ENCODE results near the gene DSPP.

DSPP gene

DNA sequence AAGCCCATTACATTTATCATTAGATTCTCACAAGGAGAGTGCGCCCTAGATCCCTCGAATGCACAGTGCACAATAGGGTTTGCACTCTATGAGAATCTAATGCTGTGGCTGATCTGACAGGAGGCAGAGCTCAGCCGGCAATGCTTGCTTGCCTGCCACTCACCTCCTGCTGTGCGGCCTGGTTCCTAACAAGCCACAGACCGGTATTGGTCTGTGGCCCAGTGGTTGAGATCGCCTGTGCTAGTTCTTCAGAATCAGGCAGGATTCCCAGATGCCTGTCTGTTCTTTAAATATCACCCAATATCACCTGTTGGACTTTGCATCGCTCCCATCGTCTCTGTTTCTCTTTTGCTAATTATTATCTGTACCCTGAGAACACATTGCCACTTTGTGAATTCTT lies 14.0 kb downstream of the DSPP start:
- peak overlapping the region in 3 of 21 experiments; percentile 4 to 67 (median 33) for H3K27ac ChIP-seq
- no peak overlapping the region for H3K4me3 ChIP-seq

DNA sequence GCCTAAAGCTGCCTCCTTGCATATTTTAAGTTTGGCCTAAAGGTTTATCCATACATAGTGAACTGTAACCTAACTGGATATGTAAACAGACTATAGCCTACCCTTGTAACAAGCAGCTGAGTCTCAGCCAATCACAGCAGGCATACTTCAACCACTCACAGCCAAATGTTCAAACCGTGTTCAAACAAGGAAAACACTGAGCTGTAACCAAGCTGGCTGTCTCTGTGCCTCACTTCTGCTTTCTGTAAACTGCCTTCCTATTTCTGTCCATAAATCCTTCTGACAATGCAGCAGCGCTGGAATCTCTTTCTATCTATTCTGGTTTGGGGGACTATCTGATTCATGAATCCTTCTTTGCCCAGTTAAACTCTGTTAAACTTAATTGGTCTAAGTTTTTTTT lies 16.4 kb downstream of the DSPP start:
- no peak overlapping the region for H3K4me3 ChIP-seq

DNA sequence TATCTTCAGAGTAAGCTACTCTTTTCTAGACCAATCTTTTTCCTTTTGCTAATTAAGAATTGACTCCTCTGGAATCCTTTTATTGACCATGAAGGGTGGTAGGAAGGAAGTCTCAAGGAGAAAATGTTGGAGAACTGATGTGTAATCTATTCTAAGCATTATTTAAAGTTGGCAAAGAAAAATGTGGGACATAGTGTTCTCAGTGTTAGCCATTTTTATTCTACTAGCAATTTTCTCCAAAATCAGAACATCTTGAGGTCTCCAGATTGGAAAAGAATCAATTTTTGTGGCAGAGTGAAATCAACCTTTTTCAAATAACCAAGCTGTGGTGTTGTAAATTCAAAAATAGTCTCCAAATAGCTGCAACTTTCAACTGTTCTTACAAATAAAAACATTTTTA lies 23.3 kb downstream of the DSPP start:
- Histone ChIP-seq H3K4me3 (no peak overlapping the region), H3K27ac (no peak overlapping the region)

More for the DNA sequence above, 16.4 kb downstream of the DSPP start:
- no peak overlapping the region for H3K27ac ChIP-seq

DNA sequence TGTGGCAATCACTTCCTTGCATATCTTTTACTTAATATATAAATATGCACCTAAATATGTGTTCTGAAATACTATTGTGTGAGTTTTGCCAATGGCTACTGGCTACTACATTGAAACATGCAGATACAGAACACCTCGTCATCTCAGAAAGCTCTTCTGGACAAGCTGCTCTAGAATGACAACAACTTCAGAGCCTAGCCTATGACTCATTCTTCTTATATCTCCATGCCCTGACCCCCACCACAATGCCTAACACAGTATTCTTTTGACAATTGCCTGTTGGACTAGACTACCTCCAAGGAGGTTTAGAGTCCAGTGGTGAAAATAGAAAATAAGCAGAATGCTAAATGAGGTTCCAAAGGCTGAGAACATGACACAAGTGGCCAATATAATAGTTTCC lies 24.1 kb downstream of the DSPP start:
- H3K4me3 ChIP-seq = no peak overlapping the region
- no peak overlapping the region for H3K27ac ChIP-seq

DNA sequence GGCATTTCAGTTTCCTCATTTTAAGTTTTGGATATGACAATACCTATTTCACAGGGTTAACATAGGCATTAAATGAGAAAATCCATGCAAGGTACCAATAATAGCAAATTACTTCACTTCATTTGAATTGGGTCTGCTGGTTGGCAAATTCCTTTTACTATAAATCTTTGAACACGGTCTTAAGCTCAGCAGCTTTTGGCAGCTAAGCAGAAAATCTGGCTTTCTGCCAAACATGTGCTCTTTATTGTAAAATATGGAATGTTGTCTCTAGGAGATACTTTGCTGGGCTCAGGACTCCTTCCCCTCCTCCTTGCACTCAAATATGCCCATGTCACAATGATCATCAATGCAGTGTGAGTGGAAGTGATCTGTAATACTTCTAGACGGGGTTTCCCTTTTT lies 24.9 kb downstream of the DSPP start:
- Histone ChIP-seq H3K27ac (no peak overlapping the region), H3K4me3 (no peak overlapping the region)

DNA sequence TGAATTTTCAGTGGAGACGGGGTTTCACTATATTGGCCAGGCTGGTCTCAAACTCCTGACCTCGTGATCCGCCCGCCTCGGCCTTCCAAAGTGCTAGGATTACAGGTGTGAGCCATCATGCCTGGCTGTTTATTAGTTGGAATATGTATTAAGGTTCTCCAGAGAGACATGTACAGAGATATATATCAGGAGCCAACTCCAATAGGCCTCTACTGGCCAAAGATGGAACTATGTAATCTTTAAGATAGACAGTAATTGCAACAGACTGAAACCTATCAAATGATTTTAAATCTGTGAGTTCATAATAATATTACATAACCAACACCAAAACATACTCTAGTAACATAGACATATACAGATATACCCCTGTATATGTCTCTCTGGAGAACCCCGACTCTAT lies 36.0 kb downstream of the DSPP start:
- no peak overlapping the region for H3K27ac ChIP-seq
- no peak overlapping the region for H3K4me3 ChIP-seq

DNA sequence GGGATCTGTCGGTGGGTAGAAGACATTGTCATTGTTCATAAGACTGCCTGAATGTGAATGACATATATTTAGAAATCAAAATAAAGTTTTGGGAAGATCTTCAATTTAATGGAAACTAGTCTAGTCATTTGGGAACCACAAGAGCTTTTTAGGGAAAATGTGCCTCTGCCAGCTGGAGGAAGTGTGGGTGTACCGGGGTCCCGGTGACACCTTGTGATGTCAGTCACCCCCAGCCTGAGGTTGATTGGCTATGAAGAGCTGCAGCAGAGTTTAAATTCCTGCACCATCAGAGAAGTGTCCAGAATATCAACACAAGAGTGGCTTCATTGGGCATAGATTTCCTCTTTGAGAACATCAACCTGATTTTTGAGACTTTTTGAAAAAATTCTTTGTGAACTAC lies 41.7 kb downstream of the DSPP start, which contains the start of gene DMP1:
Gene DMP1, plus strand, starts transcription at position 301 of the 400 bp plus-strand sequence. CDS start 6,213 bp downstream, outside the sequence.
- Histone ChIP-seq H3K27ac (no peak within 1 kb of the TSS), H3K4me3 (no peak within 1 kb of the TSS)

DNA sequence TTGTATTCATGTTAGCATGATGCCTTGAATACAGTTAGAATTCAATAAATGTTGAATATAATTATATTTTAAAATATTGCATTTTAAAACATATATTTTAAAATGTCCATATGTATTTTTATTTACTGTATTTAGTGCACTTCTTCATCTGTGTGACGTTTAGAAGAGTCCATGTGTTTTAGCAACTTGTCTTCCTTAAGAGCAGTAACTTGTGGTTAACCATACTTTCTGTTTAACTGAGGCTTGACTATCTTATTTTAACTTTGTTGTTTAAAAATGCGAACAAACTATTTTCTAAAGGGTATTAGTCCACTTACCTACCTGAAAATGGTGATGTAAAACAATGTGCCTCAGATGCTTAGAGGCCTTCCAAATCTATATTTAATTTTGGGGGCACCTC lies 42.6 kb downstream of the DSPP start:
- no peak overlapping the region for H3K27ac ChIP-seq
- no peak overlapping the region for H3K4me3 ChIP-seq

DNA sequence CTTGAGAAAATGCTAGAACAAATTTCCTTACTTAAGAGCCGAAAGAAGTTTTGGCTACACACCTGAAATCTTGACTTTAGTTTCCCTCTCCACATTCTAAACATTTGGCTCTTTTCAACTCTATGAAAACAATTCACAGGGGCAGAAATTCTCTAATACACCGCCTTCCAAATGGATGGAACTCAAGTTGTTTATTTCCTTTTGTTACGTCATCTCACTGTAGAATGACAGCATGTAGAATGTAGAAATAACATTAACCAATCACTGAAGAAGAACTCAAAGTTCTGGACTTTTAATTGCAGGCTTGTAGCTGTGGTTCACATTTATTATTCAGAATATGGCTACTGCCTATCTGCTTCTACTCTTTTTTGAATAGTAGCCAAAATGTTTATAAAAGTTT lies 43.6 kb downstream of the DSPP start:
- H3K27ac ChIP-seq = no peak overlapping the region
- no peak overlapping the region for H3K4me3 ChIP-seq

DNA sequence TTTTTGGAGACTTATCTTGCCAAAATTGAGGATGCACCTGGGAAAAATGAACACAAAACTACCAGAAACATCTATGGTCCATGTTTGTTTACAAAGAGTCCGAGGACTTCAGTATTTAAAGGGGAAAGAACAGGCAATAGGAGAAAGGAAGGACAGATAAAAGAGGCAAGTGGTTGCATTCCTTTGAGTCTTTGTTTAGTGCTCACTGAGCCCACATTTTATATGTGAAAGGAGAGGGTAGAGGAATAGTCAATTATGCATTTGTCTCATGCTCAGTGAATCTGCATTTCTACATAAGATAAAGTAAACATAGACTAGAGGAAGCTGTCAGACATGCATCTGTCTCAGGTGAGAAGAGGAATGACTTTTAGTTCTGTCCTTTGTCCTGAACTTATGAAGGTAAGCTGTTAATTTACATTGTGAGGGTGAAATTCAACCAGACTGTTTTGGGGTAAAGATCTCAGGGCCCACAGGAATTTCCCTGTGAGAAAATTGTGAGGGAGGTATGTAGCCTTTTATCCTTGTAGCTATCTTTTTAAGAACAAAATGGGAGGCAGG lies 46.2 kb downstream of the DSPP start:
- H3K4me3 ChIP-seq = no peak overlapping the region

DNA sequence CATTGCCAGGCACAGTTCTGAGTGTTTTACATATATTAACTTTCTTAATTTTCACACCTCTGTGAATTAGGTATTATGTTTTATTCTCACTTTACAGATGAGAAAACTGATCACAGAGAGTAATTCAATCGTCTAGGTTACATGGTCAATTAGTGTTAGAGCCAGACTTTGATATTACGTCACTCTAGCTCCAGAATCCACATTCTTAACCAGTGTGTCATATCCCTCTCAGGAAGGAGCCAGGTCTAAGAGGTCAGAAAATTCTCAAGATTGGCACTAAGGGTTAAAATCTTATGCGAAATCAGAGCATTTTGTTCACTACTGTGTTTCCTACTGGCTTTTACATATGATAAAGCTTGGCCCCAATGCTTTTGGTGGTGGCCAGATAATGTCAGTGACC lies 49.2 kb downstream of the DSPP start:
- H3K27ac ChIP-seq = no peak overlapping the region

More for the DNA sequence above, 46.2 kb downstream of the DSPP start:
- H3K27ac ChIP-seq = no peak overlapping the region

DNA sequence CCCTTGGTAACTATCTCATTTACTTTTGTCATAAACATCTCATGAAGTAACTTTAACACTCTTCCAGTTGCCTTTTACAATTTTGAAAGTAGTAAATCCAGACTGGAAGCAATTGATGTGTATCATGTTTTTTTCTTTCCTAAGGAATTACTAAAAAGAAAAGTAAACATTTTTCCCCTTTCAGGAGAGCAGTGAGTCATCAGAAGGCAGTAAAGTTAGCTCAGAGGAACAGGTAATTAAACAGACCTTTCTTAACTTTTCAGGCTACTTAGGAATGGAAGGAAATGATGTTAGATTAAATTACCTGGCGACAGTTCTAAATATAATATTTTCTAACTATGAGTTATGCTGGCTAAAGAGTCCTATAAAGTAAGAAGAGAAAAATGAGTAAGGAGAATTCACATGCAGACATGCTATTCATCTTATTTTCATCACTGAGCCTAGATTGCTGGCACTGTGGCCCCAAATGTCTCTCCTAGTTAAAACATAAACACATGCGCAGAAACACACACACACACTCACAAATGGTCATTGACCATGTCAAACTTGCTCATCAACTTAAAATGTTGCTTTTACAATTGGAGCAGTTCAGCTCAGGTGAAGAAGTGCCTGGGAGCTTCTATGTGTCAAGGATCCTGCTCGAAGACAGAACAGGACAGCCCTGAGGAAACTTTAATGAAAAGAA lies 51.1 kb downstream of the DSPP start:
- Histone ChIP-seq H3K27ac (no peak overlapping the region), H3K4me3 (no peak overlapping the region)

More for the DNA sequence above, 49.2 kb downstream of the DSPP start:
- H3K4me3 ChIP-seq = no peak overlapping the region

DNA sequence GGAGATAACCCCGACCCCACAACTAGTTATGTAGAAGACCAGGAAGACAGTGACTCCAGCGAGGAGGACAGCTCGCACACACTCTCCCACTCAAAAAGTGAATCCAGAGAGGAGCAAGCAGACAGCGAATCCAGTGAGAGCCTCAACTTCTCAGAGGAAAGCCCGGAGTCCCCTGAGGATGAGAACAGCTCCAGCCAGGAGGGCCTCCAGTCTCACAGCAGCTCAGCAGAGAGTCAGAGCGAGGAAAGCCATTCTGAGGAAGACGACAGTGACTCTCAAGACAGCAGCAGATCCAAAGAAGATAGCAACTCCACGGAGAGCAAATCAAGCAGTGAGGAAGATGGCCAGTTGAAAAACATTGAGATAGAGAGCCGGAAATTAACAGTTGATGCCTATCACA lies 54.5 kb downstream of the DSPP start:
- Histone ChIP-seq H3K27ac (no peak overlapping the region), H3K4me3 (no peak overlapping the region)

All from skin epidermis (tissue), 12 donors.